HG03521 (cell line): Measurements from ENCODE around the gene TSTD1.
"Not testable (repeated sequence)": the region's sequence is repeated elsewhere in the genome, so short reads cannot be mapped to it uniquely, and the experiment has no call there.

Source experiments
- ATAC-seq: cut with Tn5 transposase; IDR thresholded peaks from one replicate; pipeline ENCODE4 v1.9.1; 2021; ENCODE audit warnings: mild to moderate bottlenecking, moderate library complexity; ENCODE audit not compliant: unreplicated experiment

Gene TSTD1

DNA sequence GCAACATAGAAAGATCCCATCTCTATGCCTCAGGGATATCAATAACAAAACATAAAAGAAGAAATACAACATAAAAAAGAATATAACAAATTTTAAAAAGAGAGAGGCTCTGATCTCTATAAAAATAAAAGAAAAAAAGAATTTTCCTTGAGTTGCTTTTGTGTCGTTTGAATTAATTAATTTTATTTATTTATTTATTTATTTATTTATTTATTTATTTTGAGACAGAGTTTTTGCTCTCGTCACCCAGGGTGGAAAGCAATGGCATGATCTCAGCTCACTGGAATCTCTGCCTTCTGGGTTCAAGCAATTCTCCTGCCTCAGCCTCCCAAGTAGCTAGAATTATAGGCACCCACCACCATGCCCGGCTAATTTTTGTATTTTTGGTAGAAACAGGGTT lies 26.3 kb downstream of the TSTD1 start:
- no peak for ATAC-seq

GRCh38 chr1:161009602-161010211 lies 29.1 kb downstream of the TSTD1 start:
- ATAC-seq = no peak

GRCh38 chr1:161008869-161009510 lies 29.8 kb downstream of the TSTD1 start:
- ATAC-seq = no peak

GRCh38 chr1:161007369-161007768 lies 31.4 kb downstream of the TSTD1 start:
- ATAC-seq = no peak

- ATAC-seq = no peak
These were observed 32.2 kb downstream of the TSTD1 start for GRCh38 chr1:161006563-161006962.

- ATAC-seq = no peak
These were observed 37.2 kb downstream of the TSTD1 start for GRCh38 chr1:161001525-161001924.

- ATAC-seq = no peak
These were observed 37.9 kb downstream of the TSTD1 start for GRCh38 chr1:161000736-161001480.

- no peak for ATAC-seq
These were observed 39.4 kb downstream of the TSTD1 start for GRCh38 chr1:160999376-160999775.

GRCh38 chr1:160997323-160998038 lies 41.3 kb downstream of the TSTD1 start:
- no peak for ATAC-seq

DNA sequence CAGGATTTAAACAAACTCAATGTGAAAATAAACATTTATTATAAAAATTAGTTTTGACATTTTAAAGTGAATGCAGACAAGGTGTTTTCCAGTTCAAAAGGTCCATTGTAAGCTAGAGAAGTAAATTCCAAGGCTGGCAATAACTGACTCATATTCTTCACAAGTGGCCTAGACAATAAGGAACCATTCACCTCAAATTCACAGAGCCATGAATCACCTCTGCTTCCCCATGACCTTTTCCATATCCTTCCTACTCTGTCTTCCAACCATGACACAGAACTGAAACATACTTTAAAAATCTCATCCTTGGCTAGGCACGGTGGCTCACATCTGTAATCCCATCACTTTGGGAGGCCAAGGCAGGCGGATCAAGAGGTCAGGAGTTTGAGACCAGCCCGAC lies 42.6 kb downstream of the TSTD1 start:
- no peak for ATAC-seq

DNA sequence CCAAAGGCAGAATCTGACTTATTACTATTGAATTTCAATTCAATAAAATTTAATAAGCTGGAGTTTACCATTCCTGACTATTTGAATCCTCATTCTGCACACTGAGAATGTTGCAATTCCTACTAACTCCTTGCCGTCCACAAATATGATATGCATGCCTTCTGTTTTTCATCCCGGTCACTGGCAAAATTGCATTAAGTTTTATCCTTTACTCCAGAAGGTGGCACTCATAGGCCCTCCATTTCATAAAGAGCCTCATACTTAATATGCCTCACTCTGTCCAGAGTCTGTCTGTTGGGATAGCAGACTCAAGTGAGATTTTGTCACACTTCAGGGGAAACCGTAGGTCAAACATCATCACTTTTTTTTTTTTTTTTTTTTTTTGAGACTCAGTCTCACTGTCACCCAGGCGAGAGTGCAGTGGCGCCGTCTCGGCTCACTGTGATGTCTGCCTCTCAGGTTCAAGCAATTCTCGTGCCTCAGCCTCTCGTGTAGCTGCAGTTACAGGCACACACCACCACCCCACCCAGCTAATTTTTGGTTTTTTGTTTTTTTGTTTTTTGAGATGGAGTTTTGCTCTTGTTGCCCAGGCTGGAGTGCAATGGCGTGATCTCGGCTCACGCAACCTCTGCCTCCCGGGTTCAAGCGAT lies 45.1 kb downstream of the TSTD1 start:
- no peak for ATAC-seq

- not testable (repeated sequence) for ATAC-seq
These were observed 46.7 kb downstream of the TSTD1 start for GRCh38 chr1:160992036-160992435.
